NCI-H226 (cell line): ENCODE data around the gene B4GALNT1.
"Not testable (repeated sequence)": the region's sequence is repeated elsewhere in the genome, so short reads cannot be mapped to it uniquely, and the experiment has no call there.

Source experiments
- DNase-seq: peaks from one replicate; pipeline ENCODE4 v3.0.0-alpha.2; 2015

Gene B4GALNT1

DNA sequence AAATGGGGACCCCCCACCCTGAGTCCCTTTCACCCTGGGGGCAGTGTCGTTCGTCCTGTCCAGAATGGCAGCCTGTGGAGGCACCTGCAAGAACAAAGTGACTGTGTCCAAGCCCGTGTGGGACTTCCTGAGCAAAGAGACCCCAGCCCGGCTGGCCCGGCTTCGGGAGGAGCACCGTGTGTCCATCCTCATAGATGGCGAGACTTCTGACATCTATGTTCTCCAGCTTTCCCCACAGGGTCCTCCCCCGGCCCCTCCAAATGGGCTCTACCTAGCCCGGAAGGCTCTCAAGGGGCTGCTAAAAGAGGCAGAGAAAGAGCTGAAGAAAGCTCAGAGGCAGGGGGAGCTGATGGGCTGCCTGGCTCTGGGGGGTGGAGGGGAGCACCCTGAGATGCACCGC, 26.2 kb downstream of the B4GALNT1 start:
- no peak for DNase-seq

DNA sequence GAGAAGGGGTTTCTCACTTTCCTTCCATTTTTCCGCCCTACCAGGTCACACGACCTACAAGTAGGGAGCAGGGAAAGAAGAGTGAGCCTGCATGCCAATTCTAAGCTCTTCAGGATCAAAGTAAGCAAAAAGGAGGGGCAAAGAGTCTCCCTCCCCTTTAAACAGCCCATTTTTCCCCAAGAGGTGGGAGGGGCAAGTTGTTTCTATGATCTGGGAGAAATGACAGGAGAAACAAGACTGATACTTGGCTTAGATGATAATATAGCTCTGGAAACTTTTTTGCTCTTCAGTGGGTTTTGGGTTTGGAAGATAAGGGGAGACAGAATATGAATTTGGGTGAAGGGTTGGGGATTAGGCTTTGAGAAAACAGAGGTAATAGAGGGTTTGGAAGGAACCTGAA, 26.6 kb downstream of the B4GALNT1 start:
- DNase-seq = no peak

DNA sequence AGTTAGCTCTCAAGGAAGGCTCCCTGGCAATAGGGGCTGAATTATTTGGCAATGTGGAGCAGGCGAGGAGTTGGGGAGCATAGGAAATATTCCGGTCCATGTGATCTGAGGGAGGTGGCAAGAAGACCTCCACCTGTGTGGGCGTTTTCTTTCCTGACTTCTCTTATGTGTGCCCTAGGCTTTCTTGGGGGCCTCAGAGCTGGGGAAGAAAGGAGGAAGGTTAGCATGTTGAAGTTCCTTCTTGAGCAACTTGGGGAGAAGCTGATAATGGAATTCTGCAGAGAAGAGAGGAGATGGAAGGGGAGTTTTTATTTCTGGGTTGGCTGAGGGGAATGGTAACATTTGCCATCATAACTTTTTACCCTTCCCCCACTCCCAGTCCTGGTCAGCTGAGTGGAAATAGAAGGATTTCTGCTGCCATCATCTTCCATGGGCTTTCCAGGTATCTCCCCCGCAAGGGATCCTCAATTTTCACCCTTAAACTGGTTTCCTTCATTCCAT, 27.1 kb downstream of the B4GALNT1 start:
- DNase-seq = no peak

DNA sequence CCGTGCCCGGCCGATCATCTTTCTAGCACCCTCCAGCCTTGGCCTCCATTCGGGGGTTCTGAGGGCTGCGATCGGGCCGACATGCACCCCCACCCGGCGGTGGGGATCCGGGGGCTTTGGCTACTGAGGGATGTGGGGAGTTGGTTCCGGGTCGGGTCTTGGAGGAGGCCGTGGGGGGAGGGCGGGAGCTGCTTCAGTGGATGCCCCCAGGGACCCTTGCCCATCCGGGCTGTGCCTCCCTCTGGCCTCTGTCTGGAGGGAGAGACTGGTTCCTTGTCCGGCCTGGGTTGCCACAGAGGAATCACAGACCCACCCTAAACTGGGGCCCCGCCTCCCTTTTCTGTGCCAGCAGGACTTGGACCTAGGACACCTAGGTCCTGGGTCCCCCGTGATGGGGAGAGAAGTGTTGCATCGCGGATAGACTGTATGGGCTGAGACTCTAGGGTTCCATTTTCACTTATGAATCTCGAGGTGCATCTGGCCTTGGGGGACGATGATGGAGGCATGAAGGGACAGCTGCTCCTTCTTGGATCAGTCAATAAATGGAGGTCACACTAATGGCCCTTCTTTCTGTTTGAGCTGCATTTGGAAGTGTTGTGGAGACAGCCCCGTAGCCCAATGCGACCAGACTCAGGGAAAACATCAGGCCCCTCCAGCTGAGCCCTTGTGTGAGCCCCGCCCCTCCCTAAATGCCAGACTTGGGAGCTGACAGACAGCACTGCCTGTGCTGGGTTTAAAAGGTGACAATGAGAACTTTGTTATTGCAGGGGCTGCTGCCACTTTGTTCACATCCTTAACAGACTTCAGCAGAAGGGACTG, 27.8 kb downstream of the B4GALNT1 start:
- DNase-seq = peak; percentile 24

DNA sequence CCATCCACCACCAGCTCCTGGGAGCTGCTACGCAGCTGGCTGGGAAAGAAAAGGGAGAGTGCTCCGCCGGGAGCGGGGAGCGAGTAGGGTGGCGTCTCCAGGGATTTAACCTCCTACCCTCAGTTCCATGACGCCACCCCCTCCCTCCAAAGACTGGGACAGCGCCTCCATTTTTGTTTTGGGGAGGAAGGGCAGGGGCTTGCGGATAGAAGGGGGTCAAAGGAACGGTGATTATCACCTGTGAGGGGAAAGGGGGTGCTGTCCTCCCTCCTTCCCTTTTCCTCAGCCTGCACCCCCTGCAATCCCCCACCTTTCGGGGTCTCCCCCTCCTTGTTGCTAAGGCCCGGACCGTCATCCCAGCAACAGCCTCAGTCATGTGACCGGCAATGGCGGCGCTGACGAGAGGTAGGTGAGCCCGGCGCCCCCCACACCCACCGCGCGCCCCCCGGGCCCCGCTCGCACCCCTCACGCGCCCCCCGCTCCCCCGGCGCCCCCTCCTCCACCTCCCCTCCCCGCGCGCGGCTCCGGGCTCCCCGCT, 28.5 kb downstream of the B4GALNT1 start, which contains the start of gene DTX3:
Gene DTX3 (plus strand): TSS at position 371 of the 538 bp plus-strand sequence. CDS start 1,694 bp downstream, outside the sequence.
- DNase-seq = peak; percentile 22

DNA sequence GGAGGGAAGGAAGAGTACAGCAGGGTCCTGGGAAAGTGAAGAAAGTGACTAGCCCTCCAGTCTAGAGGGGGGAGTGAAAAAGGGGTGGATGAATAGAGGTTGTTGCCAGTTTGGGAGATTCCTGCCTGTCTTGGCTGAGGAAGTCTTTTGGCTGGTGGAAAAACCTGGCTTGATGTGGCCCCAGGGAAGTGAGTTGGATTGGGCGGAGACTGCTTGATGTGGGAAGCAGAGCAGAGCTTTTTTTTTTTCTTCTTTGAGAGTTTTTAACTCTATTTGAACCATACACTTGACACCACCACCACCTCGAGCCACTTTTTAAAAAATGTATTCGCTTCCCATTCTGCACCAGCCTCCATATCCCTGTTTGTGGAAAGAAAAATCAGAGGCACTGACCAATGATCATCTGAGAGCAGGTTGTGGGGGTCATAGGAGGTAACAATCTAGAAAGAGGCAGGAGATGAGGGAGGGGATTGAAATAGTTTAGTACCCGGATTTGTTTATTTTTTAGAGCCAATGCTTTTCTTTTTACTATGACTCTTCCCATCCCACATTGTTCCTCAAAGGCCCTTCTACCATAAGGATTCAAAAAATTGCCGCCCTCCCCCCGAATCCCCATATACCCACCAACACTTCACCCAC, 29.1 kb downstream of the B4GALNT1 start:
- peak; percentile 82 for DNase-seq

DNA sequence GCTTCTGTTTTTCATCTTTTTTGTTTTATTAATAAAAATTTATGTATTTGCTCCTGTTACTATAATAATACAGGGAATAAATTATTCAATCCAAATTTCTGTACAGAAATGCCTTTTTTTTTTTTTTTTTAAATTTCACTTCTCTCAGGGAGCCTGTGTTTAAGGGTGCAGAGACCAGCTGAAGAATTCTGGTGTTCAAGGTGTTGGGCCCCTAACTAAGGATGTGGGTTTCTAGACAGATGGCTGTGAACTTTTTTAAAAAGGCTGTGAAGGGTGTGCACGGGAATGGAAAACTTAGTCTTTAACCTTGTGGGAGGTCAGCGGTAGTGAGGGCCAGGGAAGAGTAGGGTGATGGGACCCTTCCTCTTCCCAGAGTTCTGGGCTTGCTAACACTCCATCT, 29.7 kb downstream of the B4GALNT1 start:
- no peak for DNase-seq

DNA sequence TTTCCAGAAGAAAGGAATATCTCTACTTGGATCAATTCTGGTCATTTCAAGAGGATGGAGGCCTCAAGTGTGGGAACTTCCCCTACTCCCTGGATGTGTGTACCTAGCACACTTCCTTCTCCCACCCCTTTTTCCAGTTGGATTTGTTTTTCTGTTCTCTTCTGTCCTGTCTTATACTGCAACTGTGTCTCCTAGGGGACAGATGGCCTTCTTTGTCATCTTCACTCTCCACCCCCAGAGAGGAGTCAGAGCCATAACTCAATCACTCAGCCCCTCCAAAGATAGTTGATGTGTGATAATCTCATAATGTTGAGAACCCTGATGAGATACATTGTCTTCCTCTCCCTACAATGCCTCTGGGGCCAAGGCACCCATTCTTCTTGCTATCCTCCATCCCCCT, 30.5 kb downstream of the B4GALNT1 start:
- DNase-seq = no peak

DNA sequence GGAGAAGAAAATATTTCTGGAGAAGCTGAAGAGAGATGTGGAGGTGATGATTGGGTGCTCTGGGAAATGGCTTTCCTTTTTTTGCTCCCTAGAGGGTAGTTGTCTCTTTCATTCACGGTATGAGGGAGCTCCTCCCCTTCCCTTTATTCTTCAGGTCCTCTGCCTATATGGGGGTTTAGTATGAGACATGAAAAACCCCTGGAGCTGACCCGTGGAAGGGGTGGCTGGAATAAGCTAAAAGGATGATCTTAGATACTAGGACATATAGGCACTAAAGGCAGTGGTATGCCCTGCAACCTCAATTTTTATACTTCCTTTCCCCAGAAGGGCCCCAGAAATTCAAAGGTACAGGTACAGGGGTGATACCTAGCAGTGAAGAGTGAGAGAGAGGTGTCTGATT, 32.6 kb downstream of the B4GALNT1 start:
- no peak for DNase-seq

DNA sequence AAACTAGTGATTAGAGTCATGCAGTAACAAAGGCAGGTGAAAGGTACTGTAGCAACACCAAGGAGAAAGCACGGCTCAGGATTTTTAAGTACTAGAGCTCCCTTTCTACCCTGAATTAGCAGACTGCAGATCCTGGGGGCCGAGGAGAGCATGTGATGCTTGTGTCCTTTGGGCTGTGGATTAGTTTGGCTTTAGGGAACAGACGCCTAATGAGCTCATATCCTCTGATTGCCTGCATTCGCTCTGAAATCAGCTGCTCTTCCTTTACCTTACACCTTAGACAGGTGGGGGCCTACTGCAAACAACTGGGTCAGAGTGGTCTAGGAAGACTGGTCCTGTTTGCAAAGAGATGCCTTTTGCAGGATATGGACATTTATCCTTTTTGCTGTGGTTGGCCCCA, 39.8 kb downstream of the B4GALNT1 start:
- DNase-seq = no peak

DNA sequence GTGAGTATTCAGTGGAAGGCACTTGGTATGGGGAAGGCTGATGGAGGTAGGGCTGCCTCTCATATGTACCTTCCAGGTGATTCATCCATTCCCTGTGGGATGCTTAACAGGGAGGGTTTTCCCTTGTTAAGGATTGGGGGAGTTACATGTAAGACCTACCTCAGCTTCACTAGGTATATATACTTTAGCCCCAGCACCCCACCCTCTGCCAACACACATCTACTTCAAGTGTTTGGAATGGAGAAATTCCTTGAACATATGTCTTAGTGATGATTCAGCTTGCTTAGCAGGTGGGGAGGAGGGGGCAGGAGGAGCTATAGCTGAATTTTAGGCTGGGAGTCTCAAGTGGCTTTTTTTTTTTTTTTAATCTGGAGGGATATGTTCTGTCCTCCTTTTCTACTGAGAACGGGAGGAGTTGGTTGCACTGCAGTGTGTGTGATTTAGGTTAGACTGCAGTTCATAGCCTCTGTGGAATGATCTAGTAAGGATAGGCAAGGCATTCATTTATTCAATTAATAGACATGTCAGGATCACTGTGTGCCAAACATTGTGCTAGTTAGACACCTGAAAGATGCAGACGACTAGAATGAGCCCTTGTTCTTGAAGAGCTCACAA, 40.3 kb downstream of the B4GALNT1 start:
- DNase-seq = peak; percentile 67

DNA sequence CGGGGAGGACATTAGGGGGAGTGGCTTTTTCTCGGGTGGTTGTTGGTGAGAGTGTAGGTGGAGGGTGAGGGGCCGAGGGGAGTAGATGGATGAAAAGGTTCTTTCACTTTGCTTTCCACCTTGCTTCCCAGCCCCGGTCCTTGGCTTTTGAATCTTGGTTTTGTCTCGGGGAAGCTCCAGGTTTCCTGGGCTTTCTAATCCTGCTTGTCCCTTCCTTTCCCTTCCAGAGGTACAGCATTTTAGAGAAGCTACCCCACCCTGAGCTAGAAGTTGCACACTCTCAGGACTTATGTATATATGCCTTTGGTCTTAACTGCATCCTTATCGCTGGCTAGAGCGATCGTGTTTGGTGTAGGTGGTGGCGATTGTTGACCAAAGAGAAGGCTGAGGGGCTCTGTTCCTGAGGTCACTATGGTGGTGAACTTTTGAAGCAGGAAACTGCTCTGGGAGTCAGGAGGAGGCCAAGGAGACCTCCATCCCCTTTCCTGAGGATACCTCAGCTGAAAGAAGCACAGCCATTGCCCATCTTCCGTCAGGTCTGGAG, 41.1 kb downstream of the B4GALNT1 start:
- DNase-seq = peak; percentile 26

DNA sequence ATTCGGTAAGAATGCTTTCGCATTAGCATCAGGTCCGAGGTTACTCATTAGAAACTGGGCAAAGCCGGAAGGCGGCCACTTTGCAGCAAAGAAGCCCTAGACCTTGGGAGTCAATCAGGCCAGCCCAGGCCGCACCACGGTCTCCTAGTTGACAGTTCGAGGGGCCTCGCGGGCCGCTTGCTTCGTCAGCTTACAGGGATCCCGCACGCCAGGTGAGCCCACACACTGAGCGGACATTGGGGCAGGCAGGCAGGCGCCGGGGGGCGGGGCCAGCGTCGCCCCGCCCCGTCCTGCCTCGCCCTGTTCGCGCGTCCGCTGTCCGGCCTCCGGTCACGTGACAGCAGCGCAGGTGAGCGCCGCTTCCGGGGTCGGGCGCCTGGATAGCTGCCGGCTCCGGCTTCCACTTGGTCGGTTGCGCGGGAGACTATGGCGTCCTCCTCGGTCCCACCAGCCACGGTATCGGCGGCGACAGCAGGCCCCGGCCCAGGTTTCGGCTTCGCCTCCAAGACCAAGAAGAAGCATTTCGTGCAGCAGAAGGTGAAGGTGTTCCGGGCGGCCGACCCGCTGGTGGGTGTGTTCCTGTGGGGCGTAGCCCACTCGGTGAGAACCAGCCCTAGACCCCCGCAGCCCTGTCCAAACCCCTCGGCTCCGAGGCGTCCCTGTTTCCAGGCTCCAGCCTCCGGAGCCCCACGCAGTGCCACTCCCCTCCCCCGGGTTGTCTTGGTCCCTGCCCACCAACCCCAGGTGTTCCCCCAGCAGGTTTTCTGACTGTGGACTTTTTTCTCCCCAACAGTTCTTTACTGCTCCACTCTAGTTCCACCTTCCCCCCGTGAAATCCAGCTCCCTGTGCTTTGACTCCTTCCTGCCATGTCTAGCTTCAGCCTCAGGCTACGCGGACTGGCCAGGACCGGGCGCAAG, 41.9 kb downstream of the B4GALNT1 start, which contains the start of gene PIP4K2C:
Gene PIP4K2C (plus strand): TSS at position 329 of the 918 bp plus-strand sequence. CDS start 98 bp downstream, at position 427.
- DNase-seq = peak; percentile 89

DNA sequence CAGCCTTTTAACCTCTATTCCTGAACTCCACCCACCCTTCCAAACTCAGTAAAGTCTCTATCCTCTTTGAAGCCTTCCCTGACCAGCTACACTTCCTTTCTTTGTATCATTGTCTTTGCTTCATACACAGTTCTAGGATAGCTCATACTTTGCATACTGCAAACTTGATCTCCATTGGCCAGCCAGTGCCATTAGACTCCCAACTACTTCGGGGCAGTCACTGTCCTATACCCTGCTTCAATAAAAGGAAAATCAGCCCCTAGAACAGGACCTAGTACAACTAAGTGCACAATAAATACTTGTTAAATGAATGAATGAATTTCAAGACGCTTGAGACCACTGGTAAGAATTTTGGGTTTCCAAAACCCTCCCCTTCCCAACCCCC, 42.5 kb downstream of the B4GALNT1 start:
- DNase-seq = no peak

DNA sequence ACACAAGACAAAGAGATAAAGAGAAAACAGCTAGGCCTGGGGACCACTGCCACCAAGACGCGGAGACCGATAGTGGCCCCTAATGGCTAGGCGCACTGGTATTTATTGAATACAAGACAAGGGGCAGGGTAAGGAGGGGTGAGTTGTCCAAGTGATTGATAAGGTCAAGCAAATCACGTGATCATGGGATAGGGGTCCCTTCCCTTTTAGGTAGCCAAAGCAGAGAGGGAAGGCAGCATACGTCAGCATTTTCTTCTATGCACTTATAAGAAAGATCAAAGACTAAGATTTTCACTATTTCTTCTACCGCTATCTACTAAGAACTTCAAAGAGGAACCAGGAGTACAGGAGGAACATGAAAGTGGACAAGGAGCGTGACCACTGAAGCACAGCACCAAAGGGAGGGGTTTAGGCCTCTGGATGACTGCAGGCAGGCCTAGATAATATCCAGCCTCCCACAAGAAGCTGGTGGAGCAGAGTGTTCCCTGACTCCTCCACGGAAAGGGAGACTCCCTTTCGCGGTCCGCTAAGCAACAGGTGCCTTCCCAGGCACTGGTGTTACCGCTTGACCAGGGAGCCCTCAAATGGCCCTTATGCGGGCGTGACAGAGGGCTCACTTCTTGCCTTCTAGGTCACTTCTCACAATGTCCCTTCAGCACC, 43.9 kb downstream of the B4GALNT1 start:
- DNase-seq = not testable (repeated sequence)

DNA sequence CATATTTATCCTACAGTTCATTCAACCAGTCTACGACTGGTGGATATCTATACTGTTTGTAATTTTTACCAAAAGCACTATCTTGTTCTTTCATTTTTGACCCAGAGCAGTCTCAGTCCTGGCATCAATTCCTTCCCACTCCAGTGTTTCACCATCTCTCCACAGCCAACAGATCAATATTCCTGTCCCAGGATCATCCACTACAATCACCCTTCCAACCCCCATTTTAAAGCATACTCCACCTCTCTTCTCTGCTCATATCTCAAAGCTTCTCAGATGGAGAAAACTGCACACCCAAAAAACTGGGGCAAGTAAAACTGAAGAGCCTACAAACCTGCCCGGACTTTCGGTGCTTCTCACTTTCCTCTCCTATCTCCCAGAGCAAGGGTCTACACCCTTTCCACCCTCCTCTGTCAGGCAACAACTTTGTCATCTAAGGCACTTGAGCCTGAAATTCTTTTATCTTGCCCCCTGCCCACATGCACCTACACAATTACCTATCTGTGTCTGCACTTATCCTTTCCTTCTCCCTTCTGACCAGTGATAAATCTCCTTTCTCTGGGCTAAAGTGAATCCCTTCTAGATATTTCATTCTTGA, 46.1 kb downstream of the B4GALNT1 start:
- DNase-seq = no peak

DNA sequence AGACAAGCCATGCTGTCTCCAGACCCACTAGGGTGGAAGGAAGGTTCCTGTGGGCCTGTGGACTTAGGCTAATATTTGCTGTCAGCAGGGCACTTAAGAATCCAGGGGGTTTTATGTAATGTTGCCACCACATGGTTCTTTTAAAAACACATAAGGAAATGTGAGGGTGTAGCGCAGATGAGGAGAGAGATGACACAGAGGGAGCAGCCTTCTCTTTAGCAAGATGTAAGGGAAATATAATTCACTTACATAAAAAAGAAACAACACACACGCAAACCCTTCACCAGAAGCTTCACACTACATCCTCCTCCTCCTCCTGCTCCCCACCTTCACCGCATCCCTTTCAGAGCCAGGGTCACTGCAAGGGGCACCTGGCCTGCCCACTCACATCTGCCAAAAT, 46.9 kb downstream of the B4GALNT1 start:
- DNase-seq = no peak

DNA sequence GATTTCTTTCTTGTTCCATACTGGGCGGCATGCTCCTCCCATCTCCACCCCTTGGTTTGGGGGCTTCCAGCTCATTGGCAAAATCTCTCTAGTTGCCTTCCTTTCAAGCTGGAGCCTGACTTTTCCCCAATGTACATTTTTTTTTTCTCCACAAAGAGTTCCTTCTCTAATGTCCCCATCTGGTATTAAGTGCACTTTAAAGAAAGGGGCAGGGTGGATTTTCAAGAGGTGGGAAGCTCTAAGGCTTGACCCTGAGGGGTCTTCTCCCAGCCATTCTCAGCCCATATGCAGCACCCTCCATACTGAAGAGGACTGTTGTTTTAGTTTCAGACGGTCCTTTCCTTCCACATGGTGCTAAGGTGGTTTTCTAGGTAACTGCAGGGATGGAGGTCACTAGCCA, 47.8 kb downstream of the B4GALNT1 start:
- no peak for DNase-seq

DNA sequence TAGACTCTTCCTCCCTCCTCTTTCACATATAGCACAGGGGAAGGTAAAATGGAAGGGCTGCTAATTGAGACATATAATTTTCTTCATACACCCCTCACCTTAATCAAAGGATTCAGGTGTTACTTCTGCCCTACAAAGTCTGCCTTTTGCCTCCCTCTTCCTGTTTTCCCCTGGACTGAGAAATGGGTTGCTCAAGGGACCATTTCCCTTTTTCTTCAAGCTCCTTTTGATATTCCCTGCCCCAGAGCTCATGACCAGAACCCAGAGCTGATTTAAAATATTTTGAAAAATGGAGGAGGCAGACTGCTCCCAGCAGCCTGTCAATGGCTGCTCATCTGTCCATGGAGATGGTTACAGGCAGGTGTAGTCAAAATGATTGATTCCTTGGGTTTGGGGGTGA, 48.3 kb downstream of the B4GALNT1 start:
- no peak for DNase-seq

DNA sequence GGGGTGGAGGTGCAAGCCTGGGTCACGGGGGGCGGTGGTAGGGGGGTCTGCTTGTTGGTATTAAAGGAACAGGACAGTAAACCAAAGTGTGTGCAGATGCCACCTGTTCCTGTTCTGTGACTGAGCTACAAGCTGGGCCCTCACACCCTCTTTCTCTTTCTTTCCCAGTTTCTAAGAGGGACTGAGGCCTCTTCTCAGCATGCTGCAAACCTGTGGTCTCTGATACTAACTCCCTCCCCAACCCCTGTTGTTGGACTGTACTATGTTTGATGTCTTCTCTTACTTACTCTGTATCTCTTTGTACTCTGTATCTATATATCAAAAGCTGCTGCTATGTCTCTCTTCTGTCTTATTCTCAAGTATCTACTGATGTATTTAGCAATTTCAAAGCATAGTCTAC, 49.0 kb downstream of the B4GALNT1 start:
- no peak for DNase-seq
